Endodermal cell (in vitro differentiated cells): ENCODE measurements around the gene SLIT3. TPM values are rescaled to one million over a fixed set of nuclear protein-coding genes. Genes with fewer than 3 reads are reported as not detected.

ENCODE experiments used
- DNase-seq: peaks from one replicate; pipeline ENCODE4 v3.0.0-alpha.2; 2017
- H3K27ac ChIP-seq: 2 replicates; pipeline ENCODE4 v1.5.1; 2013; ENCODE audit warnings: mild to moderate bottlenecking, low read depth, low read length, moderate library complexity
- H3K27me3 ChIP-seq: 2 replicates; pipeline ENCODE4 v1.6.1; 2013; ENCODE audit warnings: mild to moderate bottlenecking, low read length, moderate library complexity; ENCODE audit not compliant: insufficient read depth, control insufficient read depth, poor library complexity, severe bottlenecking
- H3K36me3 ChIP-seq: 2 replicates; pipeline ENCODE4 v1.7.0; 2013; ENCODE audit warnings: mild to moderate bottlenecking, low read length, moderate library complexity; ENCODE audit not compliant: control insufficient read depth, insufficient read depth
- H3K4me1 ChIP-seq: one replicate; pipeline ENCODE4 v1.7.0; 2013; ENCODE audit warnings: low read length; ENCODE audit not compliant: control insufficient read depth, insufficient read depth
- H3K4me3 ChIP-seq: 2 replicates; pipeline ENCODE4 v1.5.1; 2013; ENCODE audit warnings: mild to moderate bottlenecking, low read length, moderate library complexity
- H3K9ac ChIP-seq: 2 replicates; pipeline ENCODE4 v1.6.1; 2013; ENCODE audit warnings: mild to moderate bottlenecking, low read length, moderate library complexity; ENCODE audit not compliant: poor library complexity, severe bottlenecking; ENCODE audit errors: extremely low read depth
- H3K9me3 ChIP-seq: 2 replicates; pipeline ENCODE4 v1.6.1; 2013; ENCODE audit warnings: mild to moderate bottlenecking, low read length, moderate library complexity; ENCODE audit not compliant: control insufficient read depth
- H3K27ac Mint-ChIP-seq: 2 replicates; pipeline ENCODE4 v1.8.0; 2020; ENCODE audit warnings: mixed read lengths
- H3K27me3 Mint-ChIP-seq: 2 replicates; pipeline ENCODE4 v1.8.0; 2021; ENCODE audit warnings: mild to moderate bottlenecking, mixed read lengths; ENCODE audit not compliant: insufficient read depth
- H3K36me3 Mint-ChIP-seq: 2 replicates; pipeline ENCODE4 v1.8.0; 2020; ENCODE audit warnings: low read depth, mixed read lengths
- H3K4me1 Mint-ChIP-seq: 2 replicates; pipeline ENCODE4 v1.8.0; 2020; ENCODE audit warnings: mixed read lengths
- H3K4me3 Mint-ChIP-seq: 2 replicates; pipeline ENCODE4 v1.8.0; 2020; ENCODE audit warnings: mild to moderate bottlenecking, moderate library complexity, mixed read lengths
- H3K9me3 Mint-ChIP-seq: 2 replicates; pipeline ENCODE4 v1.8.0; 2020; ENCODE audit warnings: mild to moderate bottlenecking, mixed read lengths
- WGBS, 2 experiments: methylation state at CpG; one replicate each; pipeline versions ENCODE4 v1.1.5 to v1.1.7; 2013; ENCODE audit warnings: missing lambda C conversion rate in 2 of 2, mixed read lengths in 1 of 2; ENCODE audit not compliant: insufficient coverage in 1 of 2, insufficient read length in 1 of 2; 5-methylcytosine and 5-hydroxymethylcytosine counted together
- total RNA-seq, 2 donors: library from RNA; stranded (reverse); fragmentation: NEBNext Ultra II Directional in 1 of 2; extraction: Animal tissue kit (Norgen Biotek cat#: 25700) in 1 of 2; gene quantifications; 2 replicates in 1 of 2; 3 replicates in 1 of 2; pipeline ENCODE4 v1.2.1, GENCODE V29; 2021
- TF ChIP-seq, protein P1 (sequence below): fragments of 200-600 bp; sonication (generic); conservative IDR thresholded peaks from 2 replicates; pipeline ENCODE4 v1.5.0; 2021; ENCODE audit warnings: antibody characterized with exemption, mild to moderate bottlenecking

SLIT3 gene
- total RNA-seq, 2 donors from 2014 or later, result 2.5 to 3.4 TPM

DNA sequence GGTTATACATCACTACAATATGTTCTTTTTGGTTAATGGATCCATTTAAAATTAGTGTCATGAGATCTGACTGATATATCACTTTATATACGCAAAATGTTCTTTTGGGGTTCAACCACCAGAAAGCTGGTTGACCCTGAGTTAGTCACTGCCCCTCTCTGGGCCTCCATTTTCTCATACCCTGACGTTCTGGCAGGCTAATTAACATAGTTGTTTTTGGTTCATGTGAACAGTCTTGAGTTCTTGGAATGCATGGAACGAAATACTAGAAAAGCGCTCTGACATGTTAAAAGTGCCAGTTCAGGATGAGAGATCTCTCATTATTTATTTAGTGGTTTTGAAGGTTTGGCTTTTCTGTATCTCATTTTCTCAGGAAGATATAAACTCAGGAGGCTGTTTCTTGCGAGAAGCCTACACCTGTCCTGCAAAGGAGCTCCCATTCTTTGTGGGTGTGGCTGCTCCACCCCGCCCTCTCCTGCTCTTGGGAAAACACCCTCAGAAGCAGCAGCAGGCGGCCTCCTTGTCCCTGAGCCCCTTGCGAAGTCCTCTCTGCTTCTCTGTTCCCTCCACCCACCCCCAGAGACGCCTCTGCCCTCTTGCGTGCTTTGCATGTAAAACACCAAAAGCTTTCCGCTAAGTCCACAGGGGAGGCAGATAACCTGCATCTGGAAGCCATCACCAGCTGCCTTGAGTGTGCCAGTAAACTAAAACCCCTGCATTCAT lies 419.4 kb downstream of the SLIT3 start:
- peak; percentile 90 for DNase-seq
- Histone ChIP-seq H3K9ac (no peak overlapping the region), H3K36me3 (no peaks in the 10 kb centered on the region), H3K9me3 (no peaks in the 10 kb centered on the region), H3K27ac (peak overlapping the region; percentile 30), H3K27me3 (no peaks in the 10 kb centered on the region), H3K4me3 (no peak overlapping the region), H3K4me1 (peaks cover 7% of the 10 kb centered on the region)
- 47 to 82% methylated on average over 5 to 11 of the region's 11 CpGs for WGBS, 2 experiments
- Mint-ChIP-seq H3K4me3 (no peak overlapping the region), H3K9me3 (no peaks in the 10 kb centered on the region), H3K27ac (no peak overlapping the region), H3K4me1 (peaks cover 34% of the 10 kb centered on the region), H3K36me3 (no peaks in the 10 kb centered on the region), H3K27me3 (peaks cover 14% of the 10 kb centered on the region)
- TF ChIP-seq, protein P1, sequence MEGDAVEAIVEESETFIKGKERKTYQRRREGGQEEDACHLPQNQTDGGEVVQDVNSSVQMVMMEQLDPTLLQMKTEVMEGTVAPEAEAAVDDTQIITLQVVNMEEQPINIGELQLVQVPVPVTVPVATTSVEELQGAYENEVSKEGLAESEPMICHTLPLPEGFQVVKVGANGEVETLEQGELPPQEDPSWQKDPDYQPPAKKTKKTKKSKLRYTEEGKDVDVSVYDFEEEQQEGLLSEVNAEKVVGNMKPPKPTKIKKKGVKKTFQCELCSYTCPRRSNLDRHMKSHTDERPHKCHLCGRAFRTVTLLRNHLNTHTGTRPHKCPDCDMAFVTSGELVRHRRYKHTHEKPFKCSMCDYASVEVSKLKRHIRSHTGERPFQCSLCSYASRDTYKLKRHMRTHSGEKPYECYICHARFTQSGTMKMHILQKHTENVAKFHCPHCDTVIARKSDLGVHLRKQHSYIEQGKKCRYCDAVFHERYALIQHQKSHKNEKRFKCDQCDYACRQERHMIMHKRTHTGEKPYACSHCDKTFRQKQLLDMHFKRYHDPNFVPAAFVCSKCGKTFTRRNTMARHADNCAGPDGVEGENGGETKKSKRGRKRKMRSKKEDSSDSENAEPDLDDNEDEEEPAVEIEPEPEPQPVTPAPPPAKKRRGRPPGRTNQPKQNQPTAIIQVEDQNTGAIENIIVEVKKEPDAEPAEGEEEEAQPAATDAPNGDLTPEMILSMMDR, result peak; percentile 65

DNA sequence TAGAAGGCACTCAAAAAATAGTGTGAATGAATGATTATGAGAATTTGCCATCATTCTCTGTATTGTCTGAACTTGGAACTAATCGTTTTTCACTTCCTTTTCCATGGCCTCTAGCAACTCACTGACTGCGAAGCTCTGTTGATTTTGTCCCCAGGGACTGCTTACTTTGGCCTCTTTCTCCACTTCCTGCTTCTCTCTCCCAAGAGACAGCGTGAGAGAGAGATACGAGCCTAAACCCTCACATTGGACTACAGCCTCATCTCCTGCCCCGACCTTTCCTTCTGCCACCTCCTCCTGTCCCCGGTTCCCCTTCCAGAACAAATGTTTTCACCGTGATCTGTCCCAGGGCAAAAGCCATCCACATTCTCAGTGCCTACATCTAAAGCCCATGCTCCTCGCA lies 421.0 kb downstream of the SLIT3 start:
- Histone ChIP-seq H3K36me3 (no peaks in the 10 kb centered on the region), H3K27me3 (no peaks in the 10 kb centered on the region), H3K4me3 (no peak overlapping the region), H3K4me1 (peaks cover 7% of the 10 kb centered on the region), H3K27ac (no peak overlapping the region), H3K9me3 (no peaks in the 10 kb centered on the region), H3K9ac (no peak overlapping the region)
- TF ChIP-seq, protein P1, result no peak
- Mint-ChIP-seq H3K36me3 (no peaks in the 10 kb centered on the region), H3K27me3 (peaks cover 16% of the 10 kb centered on the region), H3K4me1 (peaks cover 34% of the 10 kb centered on the region), H3K4me3 (no peak overlapping the region), H3K27ac (peak overlapping the region; percentile 18), H3K9me3 (no peaks in the 10 kb centered on the region)
- WGBS, 2 experiments, result 82 to 84% methylated on average over 7 to 8 of the region's 8 CpGs
- DNase-seq, result no peak

DNA sequence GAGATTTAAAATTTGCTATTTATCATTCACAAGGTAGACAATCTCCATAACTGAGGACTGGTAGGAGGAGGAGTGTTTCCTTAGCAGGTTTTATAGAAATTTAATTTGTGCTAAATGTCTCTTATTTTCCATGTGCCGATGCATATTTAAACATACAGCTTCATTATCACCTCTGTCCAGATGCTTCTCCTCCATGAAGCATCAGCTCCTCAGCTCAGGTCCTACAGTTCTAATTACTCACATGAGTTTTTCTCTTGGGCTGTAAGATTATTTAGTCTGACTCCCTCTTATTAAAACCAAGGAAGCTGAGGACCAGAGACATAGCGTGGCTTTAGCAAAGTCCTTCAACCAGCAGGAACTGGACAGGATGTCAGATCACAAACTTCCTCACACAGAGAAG lies 421.6 kb downstream of the SLIT3 start:
- TF ChIP-seq, protein P1, result no peak
- H3K9me3 ChIP-seq, result no peaks in the 10 kb centered on the region
- no peaks in the 10 kb centered on the region for H3K27me3 ChIP-seq
- no peak for DNase-seq
- H3K4me1 Mint-ChIP-seq, result peaks cover 34% of the 10 kb centered on the region
- 94% methylated on average over 2 of the region's 2 CpGs for WGBS, 2 experiments
- H3K4me3 Mint-ChIP-seq, result no peak overlapping the region
- no peak overlapping the region for H3K27ac ChIP-seq
- H3K4me1 ChIP-seq, result peaks cover 7% of the 10 kb centered on the region
- no peak overlapping the region for H3K4me3 ChIP-seq
- H3K36me3 Mint-ChIP-seq, result no peaks in the 10 kb centered on the region
- no peaks in the 10 kb centered on the region for H3K9me3 Mint-ChIP-seq
- no peak overlapping the region for H3K9ac ChIP-seq
- H3K36me3 ChIP-seq, result no peaks in the 10 kb centered on the region
- H3K27ac Mint-ChIP-seq, result no peak overlapping the region
- peaks cover 16% of the 10 kb centered on the region for H3K27me3 Mint-ChIP-seq
